Upper lobe of left lung (tissue), 4 donors: ENCODE measurements around the gene ABHD14A.

Source experiments
- POLR2A ChIP-seq, 4 donors: fragments of 450-650 bp; IDR thresholded peaks; one replicate each; pipeline ENCODE4 v1.5.1; 2016 to 2017; ENCODE audit warnings: antibody characterized with exemption in 4 of 4, mild to moderate bottlenecking in 2 of 4
- TF ChIP-seq, protein P1 (sequence below), 6 experiments: fragments of 450-650 bp in 4 of 6; fragments of 200-600 bp in 2 of 6; sonication (generic) in 2 of 6; IDR thresholded peaks; one replicate each; pipeline ENCODE4 v1.5.1; 2016 to 2019; ENCODE audit warnings: antibody characterized with exemption in 6 of 6

DNA sequence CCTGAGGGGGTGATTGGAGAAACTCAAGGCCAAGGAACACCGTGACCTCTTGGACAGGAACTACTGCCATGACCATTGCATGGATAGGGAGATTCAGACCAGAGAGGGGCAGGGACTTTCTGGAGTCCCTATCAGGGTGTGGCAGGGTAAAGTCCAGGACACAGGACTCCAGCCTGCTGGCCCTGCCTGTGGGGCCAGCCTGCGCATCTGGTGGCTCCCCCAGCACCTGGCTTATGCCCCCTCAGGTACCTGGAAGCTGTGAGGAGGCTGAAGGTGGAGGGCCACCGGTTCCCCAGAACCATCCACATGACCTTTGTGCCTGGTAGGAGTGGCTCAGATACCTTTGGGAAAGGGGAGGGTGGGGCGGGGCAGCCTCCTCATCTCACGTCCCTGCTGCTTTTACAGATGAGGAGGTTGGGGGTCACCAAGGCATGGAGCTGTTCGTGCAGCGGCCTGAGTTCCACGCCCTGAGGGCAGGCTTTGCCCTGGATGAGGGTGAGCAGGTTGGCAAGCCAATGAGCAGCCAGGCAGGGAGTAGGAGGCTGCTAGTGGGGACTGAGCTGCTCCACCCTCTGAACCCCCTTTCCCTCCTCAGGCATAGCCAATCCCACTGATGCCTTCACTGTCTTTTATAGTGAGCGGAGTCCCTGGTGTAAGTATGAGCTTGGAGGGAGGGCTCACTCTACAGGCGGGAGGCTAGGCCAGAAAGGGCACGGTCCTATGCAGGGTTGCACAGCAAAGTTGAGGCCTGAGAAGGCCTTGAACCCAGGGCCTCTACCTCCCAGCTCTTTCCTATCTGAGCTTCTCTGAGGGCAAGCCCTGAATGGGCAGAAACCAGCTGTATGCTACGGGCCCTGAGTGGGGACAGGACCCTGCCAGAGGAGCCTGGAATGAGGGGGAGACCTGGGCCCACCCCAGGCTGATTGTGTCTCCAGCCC is 11.4 kb downstream of the ABHD14A start:
- TF ChIP-seq, protein P1, sequence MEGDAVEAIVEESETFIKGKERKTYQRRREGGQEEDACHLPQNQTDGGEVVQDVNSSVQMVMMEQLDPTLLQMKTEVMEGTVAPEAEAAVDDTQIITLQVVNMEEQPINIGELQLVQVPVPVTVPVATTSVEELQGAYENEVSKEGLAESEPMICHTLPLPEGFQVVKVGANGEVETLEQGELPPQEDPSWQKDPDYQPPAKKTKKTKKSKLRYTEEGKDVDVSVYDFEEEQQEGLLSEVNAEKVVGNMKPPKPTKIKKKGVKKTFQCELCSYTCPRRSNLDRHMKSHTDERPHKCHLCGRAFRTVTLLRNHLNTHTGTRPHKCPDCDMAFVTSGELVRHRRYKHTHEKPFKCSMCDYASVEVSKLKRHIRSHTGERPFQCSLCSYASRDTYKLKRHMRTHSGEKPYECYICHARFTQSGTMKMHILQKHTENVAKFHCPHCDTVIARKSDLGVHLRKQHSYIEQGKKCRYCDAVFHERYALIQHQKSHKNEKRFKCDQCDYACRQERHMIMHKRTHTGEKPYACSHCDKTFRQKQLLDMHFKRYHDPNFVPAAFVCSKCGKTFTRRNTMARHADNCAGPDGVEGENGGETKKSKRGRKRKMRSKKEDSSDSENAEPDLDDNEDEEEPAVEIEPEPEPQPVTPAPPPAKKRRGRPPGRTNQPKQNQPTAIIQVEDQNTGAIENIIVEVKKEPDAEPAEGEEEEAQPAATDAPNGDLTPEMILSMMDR (IDR thresholded peaks at IDR 0.05): no peak
- no peak for TF ChIP-seq POLR2A (IDR thresholded peaks at IDR 0.05)
